ENCODE measurements around the gene SLC38A9.

SLC38A9 gene

DNA sequence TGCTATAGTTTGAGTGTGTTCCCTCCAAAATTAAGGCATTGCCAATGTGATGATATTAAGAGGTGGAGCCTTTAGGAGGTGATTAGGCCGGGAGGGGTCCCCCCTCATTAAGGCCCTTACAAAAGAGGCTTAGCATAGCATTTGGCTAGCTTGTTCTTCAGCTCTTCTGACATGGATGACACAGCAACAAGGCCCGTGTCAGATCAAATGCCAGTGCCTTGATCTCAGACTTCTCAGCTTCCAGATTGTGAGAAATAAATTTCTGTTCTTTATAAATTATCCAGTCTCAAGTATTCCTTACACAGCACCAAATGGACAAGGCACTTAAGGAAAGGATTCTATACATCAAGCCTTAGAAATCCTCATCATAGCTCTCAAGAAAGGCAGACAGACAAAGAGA is 31.8 kb downstream of the SLC38A9 start:
- H3K36me3 ChIP-seq (ENCODE audit: control insufficient read depth in 1 of 2, insufficient read depth in 2 of 2, low read length in 2 of 2) = no peaks in the 10 kb centered on the region
- H3K9me3 ChIP-seq (ENCODE audit: control insufficient read depth in 1 of 2, low read length in 2 of 2) = no peaks in the 10 kb centered on the region
- H3K4me3 ChIP-seq (ENCODE audit: low read depth in 1 of 2, low read length in 2 of 2) = no peak overlapping the region
- H3K4me1 ChIP-seq (ENCODE audit: control insufficient read depth in 1 of 2, insufficient read depth in 2 of 2, low read length in 2 of 2) = peaks cover 0 to 9% of the 10 kb centered on the region in 2 donors
- no peak overlapping the region for H3K27ac ChIP-seq (ENCODE audit: low read length)
- H3K27me3 ChIP-seq (ENCODE audit: low read depth, low read length) = no peaks in the 10 kb centered on the region

DNA sequence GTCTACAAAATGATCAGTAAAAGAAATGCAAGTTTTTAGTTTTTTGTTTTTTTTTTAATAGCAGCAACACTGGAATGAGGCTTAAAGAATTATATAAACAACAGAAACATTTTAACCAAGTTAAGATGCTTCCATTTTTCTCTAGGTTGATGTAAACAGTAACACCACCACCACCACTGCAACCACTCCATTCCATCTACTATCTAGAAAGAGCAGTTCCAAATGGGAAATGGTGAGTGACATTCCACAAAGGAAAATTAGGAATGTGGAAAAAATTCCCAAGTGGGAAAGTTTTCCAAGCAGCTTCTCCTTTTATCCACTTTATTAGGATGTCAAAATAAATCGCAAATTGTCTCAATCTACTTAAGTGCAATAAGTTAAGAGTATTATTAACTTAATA is 32.6 kb downstream of the SLC38A9 start:
- Histone ChIP-seq H3K27me3 (ENCODE audit: low read depth, low read length) (no peaks in the 10 kb centered on the region), H3K4me3 (ENCODE audit: low read depth in 1 of 2, low read length in 2 of 2) (no peak overlapping the region), H3K27ac (ENCODE audit: low read length) (no peak overlapping the region), H3K4me1 (ENCODE audit: control insufficient read depth in 1 of 2, insufficient read depth in 2 of 2, low read length in 2 of 2) (peaks cover 0 to 10% of the 10 kb centered on the region in 2 donors), H3K36me3 (ENCODE audit: control insufficient read depth in 1 of 2, insufficient read depth in 2 of 2, low read length in 2 of 2) (no peaks in the 10 kb centered on the region), H3K9me3 (ENCODE audit: control insufficient read depth in 1 of 2, low read length in 2 of 2) (no peaks in the 10 kb centered on the region)

DNA sequence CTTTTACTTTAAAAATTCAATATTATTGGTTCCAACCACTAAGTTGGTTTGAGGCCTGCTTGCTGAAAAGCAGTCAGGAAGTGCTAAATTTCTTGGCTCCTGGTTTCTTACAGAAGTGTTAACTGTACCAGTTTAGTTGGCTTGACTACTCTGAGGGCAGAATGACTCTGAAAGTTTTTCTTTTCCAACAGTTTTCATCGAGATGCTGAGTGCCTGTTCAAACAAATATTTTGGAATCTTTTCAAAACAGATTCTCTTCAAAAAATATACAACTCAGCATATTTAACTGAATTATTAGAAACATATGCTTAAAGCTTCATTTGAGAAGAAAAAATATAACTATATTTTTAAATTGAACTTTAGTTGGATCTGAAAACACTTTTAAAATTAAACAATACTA is 37.0 kb downstream of the SLC38A9 start:
- H3K27me3 ChIP-seq (ENCODE audit: low read depth, low read length) = no peaks in the 10 kb centered on the region
- no peak overlapping the region for H3K4me3 ChIP-seq (ENCODE audit: low read depth in 1 of 2, low read length in 2 of 2)
- H3K27ac ChIP-seq (ENCODE audit: low read length) = no peak overlapping the region
- peaks cover 0 to 5% of the 10 kb centered on the region in 2 donors for H3K4me1 ChIP-seq (ENCODE audit: control insufficient read depth in 1 of 2, insufficient read depth in 2 of 2, low read length in 2 of 2)
- H3K9me3 ChIP-seq (ENCODE audit: control insufficient read depth in 1 of 2, low read length in 2 of 2) = no peaks in the 10 kb centered on the region
- no peaks in the 10 kb centered on the region for H3K36me3 ChIP-seq (ENCODE audit: control insufficient read depth in 1 of 2, insufficient read depth in 2 of 2, low read length in 2 of 2)

DNA sequence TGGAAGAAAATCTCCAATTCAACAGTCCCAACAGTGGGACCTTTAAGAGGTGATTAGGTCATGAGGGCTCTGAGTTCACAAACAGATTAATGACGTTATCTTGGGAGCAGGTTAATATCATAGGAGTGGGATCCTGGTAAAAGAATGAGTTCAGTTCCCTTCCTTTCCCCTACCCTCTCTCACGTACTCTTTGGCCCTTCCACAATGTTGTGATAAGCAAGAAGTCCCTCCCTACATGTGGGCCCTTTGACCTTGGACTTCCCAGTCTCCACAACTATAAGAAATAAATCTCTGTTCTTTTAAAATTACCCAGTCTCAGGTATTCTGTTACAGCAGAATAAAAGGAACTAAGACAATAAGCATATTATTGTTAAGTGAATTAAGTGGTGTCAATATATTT is 37.8 kb downstream of the SLC38A9 start:
- H3K36me3 ChIP-seq (ENCODE audit: control insufficient read depth in 1 of 2, insufficient read depth in 2 of 2, low read length in 2 of 2) = no peaks in the 10 kb centered on the region
- H3K9me3 ChIP-seq (ENCODE audit: control insufficient read depth in 1 of 2, low read length in 2 of 2) = no peaks in the 10 kb centered on the region
- peaks cover 0 to 5% of the 10 kb centered on the region in 2 donors for H3K4me1 ChIP-seq (ENCODE audit: control insufficient read depth in 1 of 2, insufficient read depth in 2 of 2, low read length in 2 of 2)
- H3K27me3 ChIP-seq (ENCODE audit: low read depth, low read length) = no peaks in the 10 kb centered on the region
- no peak overlapping the region for H3K4me3 ChIP-seq (ENCODE audit: low read depth in 1 of 2, low read length in 2 of 2)
- no peak overlapping the region for H3K27ac ChIP-seq (ENCODE audit: low read length)

DNA sequence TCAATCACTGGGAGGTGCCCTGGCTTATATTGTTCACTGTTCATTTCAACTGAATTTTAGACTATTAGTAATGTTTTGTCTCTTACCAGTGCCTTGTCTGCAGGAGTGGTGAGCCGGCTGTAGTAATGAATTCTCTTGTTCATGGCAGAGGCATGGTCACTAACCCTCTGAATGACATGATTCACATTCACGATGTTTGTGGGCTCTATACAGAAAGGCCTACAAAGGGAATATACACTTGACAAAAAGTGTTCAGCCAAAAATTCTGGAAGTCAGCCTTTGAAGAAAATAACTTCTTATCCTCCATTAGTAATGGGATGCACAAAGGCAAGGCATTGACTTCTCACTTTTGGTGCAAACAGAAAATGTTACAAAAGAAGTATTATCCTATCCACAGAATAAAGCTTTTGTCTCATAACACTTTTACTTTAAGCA is 39.6 kb downstream of the SLC38A9 start:
- Histone ChIP-seq H3K4me3 (ENCODE audit: low read depth in 1 of 2, low read length in 2 of 2) (no peak overlapping the region), H3K27ac (ENCODE audit: low read length) (no peak overlapping the region)

DNA sequence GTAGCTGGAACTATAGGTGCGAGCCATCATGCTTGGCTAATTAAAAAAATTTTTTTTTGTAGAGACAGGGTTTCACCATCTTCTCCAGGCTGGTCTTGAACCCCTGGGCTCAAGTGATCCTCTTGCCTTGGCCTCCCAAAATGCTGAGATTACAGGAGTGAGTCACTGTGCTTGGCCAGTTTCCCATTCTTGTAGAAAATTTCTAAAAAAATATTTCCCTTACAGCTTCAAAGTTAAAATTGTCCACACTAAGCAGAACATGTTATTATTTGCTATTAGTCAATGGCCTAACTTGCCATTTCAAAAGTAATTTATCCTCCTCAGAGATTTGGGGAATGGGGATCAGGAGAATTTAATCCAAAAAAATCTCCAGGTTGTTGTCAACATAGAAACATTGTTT is 40.1 kb downstream of the SLC38A9 start:
- H3K4me1 ChIP-seq (ENCODE audit: control insufficient read depth in 1 of 2, insufficient read depth in 2 of 2, low read length in 2 of 2) = peaks cover 0 to 5% of the 10 kb centered on the region in 2 donors
- H3K9me3 ChIP-seq (ENCODE audit: control insufficient read depth in 1 of 2, low read length in 2 of 2) = no peaks in the 10 kb centered on the region
- no peaks in the 10 kb centered on the region for H3K36me3 ChIP-seq (ENCODE audit: control insufficient read depth in 1 of 2, insufficient read depth in 2 of 2, low read length in 2 of 2)
- no peak overlapping the region for H3K27ac ChIP-seq (ENCODE audit: low read length)
- no peak overlapping the region for H3K4me3 ChIP-seq (ENCODE audit: low read depth in 1 of 2, low read length in 2 of 2)
- no peaks in the 10 kb centered on the region for H3K27me3 ChIP-seq (ENCODE audit: low read depth, low read length)

More for the DNA sequence above, 39.6 kb downstream of the SLC38A9 start:
- Histone ChIP-seq H3K27me3 (ENCODE audit: low read depth, low read length) (no peaks in the 10 kb centered on the region), H3K9me3 (ENCODE audit: control insufficient read depth in 1 of 2, low read length in 2 of 2) (no peaks in the 10 kb centered on the region), H3K4me1 (ENCODE audit: control insufficient read depth in 1 of 2, insufficient read depth in 2 of 2, low read length in 2 of 2) (peaks cover 0 to 5% of the 10 kb centered on the region in 2 donors), H3K36me3 (ENCODE audit: control insufficient read depth in 1 of 2, insufficient read depth in 2 of 2, low read length in 2 of 2) (no peaks in the 10 kb centered on the region)

DNA sequence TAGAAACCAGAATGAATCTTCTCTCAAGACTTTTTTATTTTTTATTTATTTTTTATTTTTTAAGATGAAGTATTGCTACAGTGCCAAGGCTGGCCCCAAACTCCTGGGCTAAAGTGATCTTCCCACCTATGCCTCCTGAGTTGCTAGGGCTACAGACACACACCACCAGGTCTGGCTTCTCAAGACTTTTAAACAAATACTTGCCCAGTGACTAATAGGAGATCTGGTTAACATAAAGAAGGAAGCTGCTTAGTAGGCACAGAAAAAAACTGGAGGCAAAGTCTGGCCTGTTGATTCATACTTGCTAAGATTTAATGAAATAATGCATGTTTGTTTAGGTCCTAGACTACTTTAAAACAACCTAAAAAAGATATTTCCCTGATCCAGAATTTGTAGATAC is 43.8 kb downstream of the SLC38A9 start:
- Histone ChIP-seq H3K27me3 (ENCODE audit: low read depth, low read length) (no peaks in the 10 kb centered on the region), H3K9me3 (ENCODE audit: control insufficient read depth in 1 of 2, low read length in 2 of 2) (no peaks in the 10 kb centered on the region), H3K27ac (ENCODE audit: low read length) (no peak overlapping the region), H3K36me3 (ENCODE audit: control insufficient read depth in 1 of 2, insufficient read depth in 2 of 2, low read length in 2 of 2) (no peaks in the 10 kb centered on the region), H3K4me3 (ENCODE audit: low read depth in 1 of 2, low read length in 2 of 2) (no peak overlapping the region), H3K4me1 (ENCODE audit: control insufficient read depth in 1 of 2, insufficient read depth in 2 of 2, low read length in 2 of 2) (no peaks in the 10 kb centered on the region)

DNA sequence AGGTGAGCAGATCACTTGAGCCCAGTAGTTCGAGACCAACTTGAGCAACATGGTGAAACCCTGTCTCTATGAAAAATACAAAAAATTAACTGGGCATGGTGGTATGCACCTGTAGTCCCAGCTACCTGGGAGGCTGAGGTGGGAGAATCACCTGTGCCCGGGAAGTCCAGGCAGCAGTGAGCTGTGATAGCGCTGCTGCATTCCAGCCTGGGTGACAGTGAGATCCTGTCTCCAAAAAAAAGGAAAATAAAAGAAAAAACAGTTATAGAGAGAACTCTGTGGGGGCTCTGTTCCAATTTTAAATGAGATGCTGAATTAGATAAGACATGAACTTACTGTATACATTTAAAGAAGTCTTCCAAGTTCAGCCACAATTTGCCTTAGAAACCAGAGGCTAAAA is 44.2 kb downstream of the SLC38A9 start:
- Histone ChIP-seq H3K27me3 (ENCODE audit: low read depth, low read length) (no peaks in the 10 kb centered on the region), H3K4me1 (ENCODE audit: control insufficient read depth in 1 of 2, insufficient read depth in 2 of 2, low read length in 2 of 2) (no peaks in the 10 kb centered on the region), H3K27ac (ENCODE audit: low read length) (peak overlapping the region; percentile 39), H3K4me3 (ENCODE audit: low read depth in 1 of 2, low read length in 2 of 2) (no peak overlapping the region), H3K36me3 (ENCODE audit: control insufficient read depth in 1 of 2, insufficient read depth in 2 of 2, low read length in 2 of 2) (no peaks in the 10 kb centered on the region), H3K9me3 (ENCODE audit: control insufficient read depth in 1 of 2, low read length in 2 of 2) (no peaks in the 10 kb centered on the region)

DNA sequence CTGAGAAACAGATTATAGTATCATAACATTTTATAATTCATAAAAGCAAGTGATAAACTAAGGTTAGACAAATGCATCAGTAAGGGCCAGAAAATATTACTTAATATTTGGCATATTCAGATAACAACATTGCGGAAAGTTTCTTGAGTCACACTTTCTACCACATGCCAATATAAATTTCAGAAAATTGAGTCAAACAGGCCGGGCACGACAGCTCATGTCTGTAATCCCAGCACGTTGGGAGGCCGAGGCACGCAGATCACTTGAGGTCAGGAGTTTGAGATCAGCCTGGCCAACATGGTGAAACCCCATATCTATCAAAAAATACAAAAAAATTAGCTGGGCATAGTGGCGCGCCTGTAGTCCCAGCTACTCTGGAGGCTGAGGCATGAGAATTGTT is 47.1 kb downstream of the SLC38A9 start:
- no peaks in the 10 kb centered on the region for H3K9me3 ChIP-seq (ENCODE audit: control insufficient read depth in 1 of 2, low read length in 2 of 2)
- no peak overlapping the region for H3K27ac ChIP-seq (ENCODE audit: low read length)

DNA sequence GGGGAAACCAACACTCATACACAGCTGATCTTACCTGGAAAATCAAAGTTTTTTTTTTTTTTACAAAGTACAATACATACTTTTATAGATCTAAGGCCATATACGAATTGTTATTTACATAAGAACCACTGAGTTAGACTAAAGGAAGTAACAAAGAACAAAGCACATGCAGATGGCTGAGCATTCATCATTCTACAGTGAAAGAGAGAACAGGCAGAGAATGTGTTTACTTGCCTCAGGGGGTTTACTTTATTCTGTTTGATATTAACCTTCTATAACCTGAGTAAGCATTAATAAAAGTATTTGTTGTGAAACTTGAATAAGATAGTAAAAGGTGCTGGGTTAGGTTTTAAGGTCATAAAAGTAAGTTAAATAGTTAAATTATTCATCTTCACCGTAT is 54.7 kb downstream of the SLC38A9 start:
- H3K36me3 ChIP-seq (ENCODE audit: control insufficient read depth in 1 of 2, insufficient read depth in 2 of 2, low read length in 2 of 2) = peaks cover 3 to 8% of the 10 kb centered on the region in 2 donors
- no peak overlapping the region for H3K4me3 ChIP-seq (ENCODE audit: low read depth in 1 of 2, low read length in 2 of 2)
- no peaks in the 10 kb centered on the region for H3K27me3 ChIP-seq (ENCODE audit: low read depth, low read length)
- H3K27ac ChIP-seq (ENCODE audit: low read length) = no peak overlapping the region
- H3K9me3 ChIP-seq (ENCODE audit: control insufficient read depth in 1 of 2, low read length in 2 of 2) = no peaks in the 10 kb centered on the region
- H3K4me1 ChIP-seq (ENCODE audit: control insufficient read depth in 1 of 2, insufficient read depth in 2 of 2, low read length in 2 of 2) = no peaks in the 10 kb centered on the region

More for the DNA sequence above, 47.1 kb downstream of the SLC38A9 start:
- no peaks in the 10 kb centered on the region for H3K27me3 ChIP-seq (ENCODE audit: low read depth, low read length)
- H3K4me1 ChIP-seq (ENCODE audit: control insufficient read depth in 1 of 2, insufficient read depth in 2 of 2, low read length in 2 of 2) = no peaks in the 10 kb centered on the region
- H3K4me3 ChIP-seq (ENCODE audit: low read depth in 1 of 2, low read length in 2 of 2) = no peak overlapping the region
- H3K36me3 ChIP-seq (ENCODE audit: control insufficient read depth in 1 of 2, insufficient read depth in 2 of 2, low read length in 2 of 2) = peaks cover 0 to 3% of the 10 kb centered on the region in 2 donors

DNA sequence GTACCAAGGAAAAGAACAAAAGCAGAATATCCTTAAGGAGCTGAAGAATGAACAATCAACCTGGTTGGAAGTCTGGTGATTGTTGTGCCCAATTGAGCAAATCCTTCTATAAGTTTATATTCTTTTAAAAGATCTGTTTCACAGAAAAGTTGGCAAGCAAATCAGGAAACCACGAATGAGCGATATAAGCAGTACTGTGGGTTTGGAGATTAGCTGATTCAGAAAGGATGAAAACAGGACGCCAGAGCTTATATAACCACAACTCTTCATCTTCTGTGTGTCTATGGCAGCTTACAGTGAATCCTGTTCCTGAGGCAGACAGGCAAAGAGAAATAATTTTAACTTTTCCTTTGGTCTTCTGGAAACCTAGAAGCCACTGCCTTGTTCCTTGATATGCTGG is 61.7 kb downstream of the SLC38A9 start:
- no peak overlapping the region for H3K27ac ChIP-seq (ENCODE audit: low read length)
- peaks cover 0 to 18% of the 10 kb centered on the region in 2 donors for H3K36me3 ChIP-seq (ENCODE audit: control insufficient read depth in 1 of 2, insufficient read depth in 2 of 2, low read length in 2 of 2)
- H3K4me1 ChIP-seq (ENCODE audit: control insufficient read depth in 1 of 2, insufficient read depth in 2 of 2, low read length in 2 of 2) = peaks cover 0 to 9% of the 10 kb centered on the region in 2 donors

DNA sequence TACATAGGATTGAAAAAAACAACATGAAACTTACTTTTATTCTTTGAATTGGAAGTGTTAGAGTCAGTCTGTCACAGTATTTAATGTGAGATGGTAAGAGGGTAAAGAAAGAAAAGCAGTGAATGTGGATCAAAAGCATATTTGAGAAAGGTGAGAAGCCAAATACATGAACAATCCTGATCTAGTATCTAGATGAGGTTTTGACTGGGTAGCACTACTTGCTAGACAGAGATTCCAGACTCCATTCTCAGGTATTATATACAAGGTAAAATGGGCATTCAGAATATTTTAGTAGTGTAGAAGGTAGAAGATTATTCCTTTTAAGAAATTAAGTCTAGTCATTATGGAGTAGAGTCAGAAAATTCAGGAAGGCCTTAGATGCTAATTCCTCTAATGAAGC is 62.2 kb downstream of the SLC38A9 start:
- H3K4me1 ChIP-seq (ENCODE audit: control insufficient read depth in 1 of 2, insufficient read depth in 2 of 2, low read length in 2 of 2) = peaks cover 0 to 12% of the 10 kb centered on the region in 2 donors
- H3K4me3 ChIP-seq (ENCODE audit: low read depth in 1 of 2, low read length in 2 of 2) = no peak overlapping the region
- peaks cover 0 to 18% of the 10 kb centered on the region in 2 donors for H3K36me3 ChIP-seq (ENCODE audit: control insufficient read depth in 1 of 2, insufficient read depth in 2 of 2, low read length in 2 of 2)
- H3K27me3 ChIP-seq (ENCODE audit: low read depth, low read length) = no peaks in the 10 kb centered on the region
- H3K27ac ChIP-seq (ENCODE audit: low read length) = no peak overlapping the region
- H3K9me3 ChIP-seq (ENCODE audit: control insufficient read depth in 1 of 2, low read length in 2 of 2) = no peaks in the 10 kb centered on the region

More for the DNA sequence above, 61.7 kb downstream of the SLC38A9 start:
- Histone ChIP-seq H3K4me3 (ENCODE audit: low read depth in 1 of 2, low read length in 2 of 2) (no peak overlapping the region), H3K9me3 (ENCODE audit: control insufficient read depth in 1 of 2, low read length in 2 of 2) (no peaks in the 10 kb centered on the region), H3K27me3 (ENCODE audit: low read depth, low read length) (no peaks in the 10 kb centered on the region)

All from muscle layer of duodenum (tissue), 2 donors.